RWPE1 (cell line): ENCODE results near the gene MDFIC.

Experiments used
- CTCF ChIA-PET: fragments of 350-600 bp; sonication (Branson Sonifier 250); formaldehyde crosslinking; extraction: SDS; loops from one replicate; lab custom pipeline; 2021; lab: Yijun Ruan, JAX
- POLR2A ChIA-PET: fragments of 400-600 bp; formaldehyde crosslinking; extraction: SDS; loops from one replicate; lab custom pipeline; 2020; ENCODE audit warnings: antibody characterized with exemption; ENCODE audit not compliant: low non-redundant PET; lab: Yijun Ruan, JAX
- DNase-seq: peaks from one replicate; pipeline ENCODE4 v3.0.0; 2012; ENCODE audit warnings: low spot score
- H3K27ac ChIP-seq: fragments of 450-650 bp; 2 replicates; pipeline ENCODE4 v1.5.1; 2017
- TF ChIP-seq, protein P1 (sequence below): fragments of 450-650 bp; conservative IDR thresholded peaks from 2 replicates; pipeline ENCODE4 v1.5.1; 2017; ENCODE audit warnings: low read depth, mild to moderate bottlenecking

MDFIC gene

GRCh38 chr7:114936471-114936870, 14.6 kb downstream of the MDFIC start:
- DNase-seq = no peak
- ChIA-PET POLR2A (no interaction called here), CTCF (no interaction called here)
- H3K27ac ChIP-seq = no peak overlapping the region
- TF ChIP-seq, protein P1, sequence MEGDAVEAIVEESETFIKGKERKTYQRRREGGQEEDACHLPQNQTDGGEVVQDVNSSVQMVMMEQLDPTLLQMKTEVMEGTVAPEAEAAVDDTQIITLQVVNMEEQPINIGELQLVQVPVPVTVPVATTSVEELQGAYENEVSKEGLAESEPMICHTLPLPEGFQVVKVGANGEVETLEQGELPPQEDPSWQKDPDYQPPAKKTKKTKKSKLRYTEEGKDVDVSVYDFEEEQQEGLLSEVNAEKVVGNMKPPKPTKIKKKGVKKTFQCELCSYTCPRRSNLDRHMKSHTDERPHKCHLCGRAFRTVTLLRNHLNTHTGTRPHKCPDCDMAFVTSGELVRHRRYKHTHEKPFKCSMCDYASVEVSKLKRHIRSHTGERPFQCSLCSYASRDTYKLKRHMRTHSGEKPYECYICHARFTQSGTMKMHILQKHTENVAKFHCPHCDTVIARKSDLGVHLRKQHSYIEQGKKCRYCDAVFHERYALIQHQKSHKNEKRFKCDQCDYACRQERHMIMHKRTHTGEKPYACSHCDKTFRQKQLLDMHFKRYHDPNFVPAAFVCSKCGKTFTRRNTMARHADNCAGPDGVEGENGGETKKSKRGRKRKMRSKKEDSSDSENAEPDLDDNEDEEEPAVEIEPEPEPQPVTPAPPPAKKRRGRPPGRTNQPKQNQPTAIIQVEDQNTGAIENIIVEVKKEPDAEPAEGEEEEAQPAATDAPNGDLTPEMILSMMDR = no peak

GRCh38 chr7:114937446-114937845, 15.6 kb downstream of the MDFIC start:
- ChIA-PET POLR2A (no interaction called here), CTCF (no interaction called here)
- TF ChIP-seq, protein P1 = no peak
- H3K27ac ChIP-seq = no peak overlapping the region
- no peak for DNase-seq

- ChIA-PET POLR2A (no interaction called here), CTCF (no interaction called here)
- no peak overlapping the region for H3K27ac ChIP-seq
- TF ChIP-seq, protein P1 = no peak
- no peak for DNase-seq
Observed at GRCh38 chr7:114938785-114939184, 16.9 kb downstream of the MDFIC start.

- no peak overlapping the region for H3K27ac ChIP-seq
- CTCF ChIA-PET = no interaction called here
- POLR2A ChIA-PET = no interaction called here
- DNase-seq = no peak
- TF ChIP-seq, protein P1 = no peak
Observed at GRCh38 chr7:114939484-114940097, 17.7 kb downstream of the MDFIC start.

DNA sequence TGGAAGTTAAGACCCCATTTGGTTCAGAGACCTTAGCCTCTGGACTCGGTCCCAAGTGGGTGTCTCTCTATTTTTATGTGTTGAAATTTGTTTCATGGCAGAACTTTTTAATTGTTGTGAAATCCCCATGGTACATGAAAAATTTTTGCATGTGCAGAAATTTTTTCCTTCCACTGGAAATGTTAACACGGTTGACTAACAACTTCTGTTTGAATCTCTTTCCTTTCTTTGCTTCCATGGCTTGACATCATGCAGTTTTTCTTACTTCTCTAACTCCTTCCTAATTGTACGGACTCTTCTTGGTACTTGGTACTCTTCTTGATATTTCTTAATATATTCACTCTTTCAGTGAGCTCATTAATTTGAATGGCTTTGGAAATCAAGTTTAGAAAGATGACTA, 18.3 kb downstream of the MDFIC start:
- H3K27ac ChIP-seq = no peak overlapping the region
- POLR2A ChIA-PET = no interaction called here
- DNase-seq = no peak
- TF ChIP-seq, protein P1 = no peak
- CTCF ChIA-PET = no interaction called here

DNA sequence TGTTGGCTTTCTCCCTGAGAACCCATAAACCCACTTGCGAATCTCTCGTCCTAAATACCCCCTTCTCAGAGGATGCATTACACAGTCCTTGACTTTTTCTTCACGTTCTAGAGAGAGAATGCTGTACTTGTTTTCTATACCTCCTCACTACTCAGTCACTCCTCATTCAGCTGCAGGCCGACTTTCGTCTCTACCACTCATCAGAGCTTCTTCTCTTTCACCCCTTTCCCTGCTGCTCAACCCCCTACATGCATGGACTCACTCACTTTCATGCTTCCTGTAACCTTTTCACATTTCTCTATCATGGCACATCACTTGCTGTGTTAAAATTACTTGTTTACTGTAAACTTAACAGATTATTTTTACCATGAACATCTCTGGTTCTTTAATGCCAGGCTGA, 19.8 kb downstream of the MDFIC start:
- no peak for DNase-seq
- TF ChIP-seq, protein P1 = no peak
- ChIA-PET POLR2A (no interaction called here), CTCF (no interaction called here)
- H3K27ac ChIP-seq = no peak overlapping the region
